Erythroblast (primary cell): ENCODE data around the gene BRSK1.

Experiments used
- GATA1 ChIP-seq: IDR thresholded peaks from 2 replicates; pipeline ENCODE4 v1.6.1; 2011; ENCODE audit warnings: low read depth, mild to moderate bottlenecking, control low read depth, low read length, moderate library complexity
- POLR2A ChIP-seq: IDR thresholded peaks from 2 replicates; pipeline ENCODE4 v1.6.1; 2011; ENCODE audit warnings: mild to moderate bottlenecking, low read length

DNA sequence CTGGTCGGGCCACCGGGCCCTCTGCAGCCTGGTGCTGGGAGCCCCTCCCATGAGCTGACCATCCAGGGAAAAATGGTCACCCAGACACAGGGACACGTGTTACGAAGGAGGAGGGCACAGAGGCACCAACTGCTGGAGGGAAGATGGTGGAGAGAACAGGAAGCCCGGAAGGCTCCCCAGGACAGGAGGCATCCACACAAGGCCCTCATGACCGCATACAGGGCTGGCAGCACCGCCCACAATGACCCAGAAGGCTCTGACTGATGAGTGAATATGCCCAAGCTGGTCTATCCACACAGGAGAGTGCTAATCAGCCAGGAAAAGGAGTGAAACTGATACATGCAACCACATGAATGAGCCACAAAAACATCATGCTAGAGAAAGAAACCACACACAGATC, 41.3 kb upstream of the BRSK1 start:
- TF ChIP-seq POLR2A = no peak
- TF ChIP-seq GATA1 = no peak
